ENCODE results near the gene CCDC93. TPM values are rescaled to one million over a fixed set of nuclear protein-coding genes. Genes with fewer than 3 reads are reported as not detected.

The CCDC93 gene
- total and polyA plus RNA-seq, 12 donors = 6.0 to 43.7 (median 29.4) TPM

DNA sequence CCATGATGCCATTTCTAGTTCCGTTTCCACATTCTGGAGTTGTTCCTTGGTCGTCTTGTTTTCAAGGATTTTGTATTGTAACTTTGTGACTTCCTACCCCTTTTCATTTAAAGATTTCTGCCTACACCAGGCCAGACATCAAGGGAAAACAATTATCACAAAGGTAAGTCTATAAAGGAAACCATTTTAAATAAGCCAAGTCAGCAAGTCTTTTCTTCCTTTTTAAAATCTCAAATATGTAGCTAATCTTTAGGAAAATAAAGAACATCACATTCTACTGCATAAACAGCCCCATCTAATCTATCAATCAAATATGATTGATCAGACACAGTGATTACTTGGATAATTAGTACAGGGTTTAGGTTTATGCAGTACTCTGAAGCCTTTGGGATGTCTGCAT lies 38.6 kb upstream of the CCDC93 start:
- Histone ChIP-seq H3K27me3 (peaks cover 0 to 79% (median 47%) of the 10 kb centered on the region in 7 donors), H3K4me3 (no peak overlapping the region), H3K36me3 (no peaks in the 10 kb centered on the region), H3K9me3 (no peaks in the 10 kb centered on the region), H3K4me1 (peaks cover 0 to 39% (median 0%) of the 10 kb centered on the region in 9 donors), H3K27ac (no peak overlapping the region)
- TF ChIP-seq, protein P1, sequence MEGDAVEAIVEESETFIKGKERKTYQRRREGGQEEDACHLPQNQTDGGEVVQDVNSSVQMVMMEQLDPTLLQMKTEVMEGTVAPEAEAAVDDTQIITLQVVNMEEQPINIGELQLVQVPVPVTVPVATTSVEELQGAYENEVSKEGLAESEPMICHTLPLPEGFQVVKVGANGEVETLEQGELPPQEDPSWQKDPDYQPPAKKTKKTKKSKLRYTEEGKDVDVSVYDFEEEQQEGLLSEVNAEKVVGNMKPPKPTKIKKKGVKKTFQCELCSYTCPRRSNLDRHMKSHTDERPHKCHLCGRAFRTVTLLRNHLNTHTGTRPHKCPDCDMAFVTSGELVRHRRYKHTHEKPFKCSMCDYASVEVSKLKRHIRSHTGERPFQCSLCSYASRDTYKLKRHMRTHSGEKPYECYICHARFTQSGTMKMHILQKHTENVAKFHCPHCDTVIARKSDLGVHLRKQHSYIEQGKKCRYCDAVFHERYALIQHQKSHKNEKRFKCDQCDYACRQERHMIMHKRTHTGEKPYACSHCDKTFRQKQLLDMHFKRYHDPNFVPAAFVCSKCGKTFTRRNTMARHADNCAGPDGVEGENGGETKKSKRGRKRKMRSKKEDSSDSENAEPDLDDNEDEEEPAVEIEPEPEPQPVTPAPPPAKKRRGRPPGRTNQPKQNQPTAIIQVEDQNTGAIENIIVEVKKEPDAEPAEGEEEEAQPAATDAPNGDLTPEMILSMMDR (IDR thresholded peaks at IDR 0.05) = no peak
- ATAC-seq (no peak), DNase-seq (no peak)
- WGBS, 2 donors = 74 to 84% methylated on average over 2 of the region's 2 CpGs
- intact Hi-C loops (cut with DNase I) = loop anchor here in 1 of 10 donors (5.0 kb wide), 1 partner anchor 805 kb away; no protein-coding TSS in a partner anchor

DNA sequence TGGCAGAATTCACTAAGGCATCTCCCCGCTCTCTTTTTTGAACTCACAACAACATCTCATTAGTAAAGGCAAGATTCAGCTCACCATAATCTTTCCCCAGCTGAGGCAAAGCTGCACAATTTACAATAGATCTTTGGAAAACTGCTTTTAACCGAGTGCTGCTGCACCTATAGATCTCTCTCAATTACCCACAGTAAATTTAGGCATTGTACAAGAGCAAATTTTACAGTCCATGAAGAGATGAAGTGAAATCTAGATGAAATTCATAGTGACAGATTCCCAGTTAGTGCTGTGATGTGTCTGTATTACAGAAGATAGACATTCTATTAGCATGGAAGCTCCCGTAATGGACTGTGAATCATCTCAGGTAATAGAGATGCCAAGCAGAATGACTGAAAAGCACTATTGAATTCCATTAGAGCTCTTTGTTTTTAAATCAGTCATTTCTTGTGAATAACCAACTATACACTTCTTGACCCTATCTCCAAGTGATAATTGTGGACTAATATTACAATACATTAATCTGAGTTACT lies 38.0 kb upstream of the CCDC93 start:
- H3K9me3 ChIP-seq = no peaks in the 10 kb centered on the region
- 90 to 93% methylated on average over 3 of the region's 3 CpGs for WGBS, 2 donors
- TF ChIP-seq, protein P1 (IDR thresholded peaks at IDR 0.05) = no peak

DNA sequence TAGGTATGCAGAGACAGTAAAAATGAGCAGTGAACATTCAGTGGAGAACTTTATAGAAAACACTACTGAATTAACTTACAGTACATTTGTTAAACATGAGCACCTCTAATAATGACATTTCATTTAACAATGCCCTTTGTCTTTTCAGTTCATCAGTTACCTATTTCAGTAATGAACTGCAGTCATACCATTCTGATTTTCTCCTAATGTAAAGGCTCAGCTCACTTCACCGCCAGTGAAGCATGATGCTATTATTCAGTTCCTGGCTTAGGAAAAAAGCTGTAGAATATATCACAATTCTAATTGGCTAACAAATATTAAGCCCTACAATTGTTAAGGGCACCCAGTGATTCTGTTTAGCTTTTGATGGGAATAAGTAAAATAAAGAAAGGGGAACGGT lies 37.1 kb upstream of the CCDC93 start:
- Histone ChIP-seq H3K9me3 (no peaks in the 10 kb centered on the region), H3K4me3 (no peak overlapping the region), H3K36me3 (no peaks in the 10 kb centered on the region), H3K4me1 (peaks cover 0 to 34% (median 0%) of the 10 kb centered on the region in 9 donors), H3K27ac (no peak overlapping the region), H3K27me3 (peaks cover 0 to 76% (median 50%) of the 10 kb centered on the region in 7 donors)
- DNase-seq = no peak
- no peak for ATAC-seq
- intact Hi-C loops (cut with DNase I) = loop anchor here in 1 of 10 donors (5.0 kb wide), 1 partner anchor 806 kb away; no protein-coding TSS in a partner anchor
- TF ChIP-seq, protein P1 (IDR thresholded peaks at IDR 0.05) = no peak
- 82 to 87% methylated on average over 2 of the region's 2 CpGs for WGBS, 2 donors

More for the DNA sequence above, 38.0 kb upstream of the CCDC93 start:
- no peak overlapping the region for H3K4me3 ChIP-seq
- peaks cover 0 to 78% (median 47%) of the 10 kb centered on the region in 7 donors for H3K27me3 ChIP-seq
- peaks cover 0 to 39% (median 0%) of the 10 kb centered on the region in 9 donors for H3K4me1 ChIP-seq
- H3K27ac ChIP-seq = no peak overlapping the region
- ATAC-seq = no peak
- DNase-seq = no peak
- intact Hi-C loops (cut with DNase I) = loop anchor here in 1 of 10 donors (5.0 kb wide), 1 partner anchor 805 kb away; no protein-coding TSS in a partner anchor
- no peaks in the 10 kb centered on the region for H3K36me3 ChIP-seq

DNA sequence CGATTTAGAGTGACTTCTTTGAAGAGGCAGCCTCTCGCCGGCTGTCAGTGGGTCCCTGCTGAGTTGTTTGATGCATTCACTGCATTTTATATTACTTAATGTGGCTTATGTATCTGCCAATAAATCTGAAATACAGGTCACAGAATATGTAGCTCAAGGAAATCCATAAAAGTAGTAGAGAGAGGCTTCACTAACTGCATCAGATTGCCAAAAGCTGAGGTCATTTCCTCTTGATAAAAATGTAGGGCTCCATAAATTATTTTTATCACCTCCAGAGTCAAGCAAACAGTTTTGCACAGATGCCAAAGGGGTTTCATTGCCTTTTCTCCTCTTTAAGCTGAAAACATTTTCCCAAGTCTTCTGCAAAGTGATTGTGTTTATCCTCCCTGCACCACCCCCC lies 36.5 kb upstream of the CCDC93 start:
- TF ChIP-seq, protein P1 (IDR thresholded peaks at IDR 0.05) = no peak
- Histone ChIP-seq H3K9me3 (no peaks in the 10 kb centered on the region), H3K27me3 (peaks cover 0 to 82% (median 50%) of the 10 kb centered on the region in 7 donors), H3K4me1 (peaks cover 0 to 28% (median 0%) of the 10 kb centered on the region in 9 donors), H3K36me3 (no peaks in the 10 kb centered on the region), H3K4me3 (no peak overlapping the region), H3K27ac (no peak overlapping the region)
- 47 to 51% methylated on average over 3 of the region's 3 CpGs for WGBS, 2 donors
- ATAC-seq (no peak), DNase-seq (no peak)
- intact Hi-C loops (cut with DNase I) = loop anchor here in 1 of 10 donors (5.0 kb wide), 1 partner anchor 807 kb away; no protein-coding TSS in a partner anchor

Measured in heart right ventricle (tissue), 16 donors.